ENCODE measurements around the gene C1orf167. TPM values are rescaled to one million over a fixed set of nuclear protein-coding genes. Genes with fewer than 3 reads are reported as not detected.

Gene C1orf167
- total RNA-seq, 4 donors from 2014 or later, result 1.00 to 1.4 TPM; not detected in 2

DNA sequence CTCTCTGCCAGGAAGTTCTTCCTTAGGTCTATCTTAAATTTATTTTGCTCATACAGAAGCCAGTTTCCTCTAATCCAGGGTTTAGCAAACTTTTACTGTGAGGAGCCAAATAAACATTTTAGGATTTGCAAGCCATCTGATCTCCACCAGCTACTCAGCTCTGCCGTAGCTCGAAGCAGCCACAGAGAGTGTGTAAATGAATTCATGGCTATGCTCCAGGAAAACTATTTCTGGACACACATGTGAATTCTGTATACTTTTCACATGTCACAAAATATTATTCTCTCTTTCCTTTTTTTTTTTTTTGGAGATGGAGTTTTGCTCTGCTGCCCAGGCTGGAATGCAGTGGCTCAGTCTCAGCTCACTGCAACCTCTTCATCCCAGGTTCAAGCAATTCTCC, 39.5 kb upstream of the C1orf167 start:
- DNase-seq (no peak), ATAC-seq (no peak)
- no peak for TF ChIP-seq POLR2A (IDR thresholded peaks at IDR 0.05)
- TF ChIP-seq, protein P1, sequence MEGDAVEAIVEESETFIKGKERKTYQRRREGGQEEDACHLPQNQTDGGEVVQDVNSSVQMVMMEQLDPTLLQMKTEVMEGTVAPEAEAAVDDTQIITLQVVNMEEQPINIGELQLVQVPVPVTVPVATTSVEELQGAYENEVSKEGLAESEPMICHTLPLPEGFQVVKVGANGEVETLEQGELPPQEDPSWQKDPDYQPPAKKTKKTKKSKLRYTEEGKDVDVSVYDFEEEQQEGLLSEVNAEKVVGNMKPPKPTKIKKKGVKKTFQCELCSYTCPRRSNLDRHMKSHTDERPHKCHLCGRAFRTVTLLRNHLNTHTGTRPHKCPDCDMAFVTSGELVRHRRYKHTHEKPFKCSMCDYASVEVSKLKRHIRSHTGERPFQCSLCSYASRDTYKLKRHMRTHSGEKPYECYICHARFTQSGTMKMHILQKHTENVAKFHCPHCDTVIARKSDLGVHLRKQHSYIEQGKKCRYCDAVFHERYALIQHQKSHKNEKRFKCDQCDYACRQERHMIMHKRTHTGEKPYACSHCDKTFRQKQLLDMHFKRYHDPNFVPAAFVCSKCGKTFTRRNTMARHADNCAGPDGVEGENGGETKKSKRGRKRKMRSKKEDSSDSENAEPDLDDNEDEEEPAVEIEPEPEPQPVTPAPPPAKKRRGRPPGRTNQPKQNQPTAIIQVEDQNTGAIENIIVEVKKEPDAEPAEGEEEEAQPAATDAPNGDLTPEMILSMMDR (IDR thresholded peaks at IDR 0.05 in 4 of 5, conservative IDR thresholded peaks at IDR 0.05 in 1 of 5), result no peak
- Histone ChIP-seq H3K4me1 (peaks cover 0 to 8% of the 10 kb centered on the region in 2 donors), H3K27me3 (no peaks in the 10 kb centered on the region), H3K4me3 (no peak overlapping the region), H3K36me3 (no peaks in the 10 kb centered on the region), H3K9me3 (no peaks in the 10 kb centered on the region), H3K27ac (no peak overlapping the region)
- intact Hi-C loops (cut with DNase I; ENCODE audit: low total_unique reads), result no loop called here
- in situ Hi-C loops (cut with MboI; ENCODE audit: low sequenced_read_pairs in 4 of 4), result no loop called here

DNA sequence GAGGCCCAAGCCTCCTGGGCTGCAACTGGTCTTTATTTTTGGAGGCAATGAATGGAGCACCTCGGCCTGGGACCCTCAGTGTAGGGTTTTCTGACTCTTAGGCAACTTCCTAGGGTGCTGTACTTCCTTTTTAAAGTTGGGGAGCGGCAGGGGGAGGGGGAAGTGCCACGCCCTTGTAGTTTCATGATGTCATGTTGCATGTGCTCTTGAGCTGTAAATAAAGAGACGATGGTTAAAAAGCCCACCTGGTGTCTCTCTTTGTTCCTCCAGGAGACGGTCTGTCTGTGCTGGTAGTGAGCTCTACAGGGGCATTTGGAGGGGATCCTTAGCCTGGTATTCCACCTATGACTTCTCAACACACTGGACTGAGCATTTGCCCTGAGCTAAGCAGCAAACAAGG, 36.4 kb upstream of the C1orf167 start:
- intact Hi-C loops (cut with DNase I; ENCODE audit: low total_unique reads), result no loop called here
- Histone ChIP-seq H3K27me3 (no peaks in the 10 kb centered on the region), H3K9me3 (no peaks in the 10 kb centered on the region), H3K4me3 (no peak overlapping the region), H3K27ac (no peak overlapping the region), H3K4me1 (peaks cover 0 to 3% of the 10 kb centered on the region in 2 donors), H3K36me3 (no peaks in the 10 kb centered on the region)
- ATAC-seq (no peak), DNase-seq (no peak)
- TF ChIP-seq POLR2A (IDR thresholded peaks at IDR 0.05), result no peak
- TF ChIP-seq, protein P1 (IDR thresholded peaks at IDR 0.05 in 4 of 5, conservative IDR thresholded peaks at IDR 0.05 in 1 of 5), result no peak
- in situ Hi-C loops (cut with MboI; ENCODE audit: low sequenced_read_pairs in 4 of 4), result no loop called here

DNA sequence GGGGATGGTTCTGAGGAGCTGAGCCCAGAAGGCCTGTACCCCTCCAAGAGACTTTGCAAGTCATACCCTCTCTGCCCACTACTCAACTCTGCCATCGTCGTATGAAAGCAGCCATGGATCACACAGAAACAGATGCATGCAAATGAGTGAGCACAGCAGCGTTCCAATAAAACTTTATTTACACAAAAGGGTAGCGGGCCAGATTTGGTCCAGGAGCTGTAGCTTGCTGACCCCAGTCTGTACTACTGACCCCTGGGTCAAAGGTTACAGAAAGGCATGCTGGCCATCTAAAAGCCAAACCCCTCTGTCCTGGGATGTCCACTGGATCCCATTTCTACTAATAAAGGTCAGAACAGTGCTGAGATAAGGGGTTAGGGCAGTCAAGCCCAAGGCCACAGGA, 34.9 kb upstream of the C1orf167 start:
- ATAC-seq (no peak), DNase-seq (no peak)
- intact Hi-C loops (cut with DNase I; ENCODE audit: low total_unique reads), result no loop called here
- Histone ChIP-seq H3K4me1 (peaks cover 9 to 10% of the 10 kb centered on the region in 2 donors), H3K27ac (no peak overlapping the region), H3K9me3 (no peaks in the 10 kb centered on the region), H3K27me3 (no peaks in the 10 kb centered on the region), H3K4me3 (no peak overlapping the region), H3K36me3 (no peaks in the 10 kb centered on the region)
- TF ChIP-seq, protein P1 (IDR thresholded peaks at IDR 0.05 in 4 of 5, conservative IDR thresholded peaks at IDR 0.05 in 1 of 5), result no peak
- no peak for TF ChIP-seq POLR2A (IDR thresholded peaks at IDR 0.05)
- in situ Hi-C loops (cut with MboI; ENCODE audit: low sequenced_read_pairs in 4 of 4), result no loop called here

DNA sequence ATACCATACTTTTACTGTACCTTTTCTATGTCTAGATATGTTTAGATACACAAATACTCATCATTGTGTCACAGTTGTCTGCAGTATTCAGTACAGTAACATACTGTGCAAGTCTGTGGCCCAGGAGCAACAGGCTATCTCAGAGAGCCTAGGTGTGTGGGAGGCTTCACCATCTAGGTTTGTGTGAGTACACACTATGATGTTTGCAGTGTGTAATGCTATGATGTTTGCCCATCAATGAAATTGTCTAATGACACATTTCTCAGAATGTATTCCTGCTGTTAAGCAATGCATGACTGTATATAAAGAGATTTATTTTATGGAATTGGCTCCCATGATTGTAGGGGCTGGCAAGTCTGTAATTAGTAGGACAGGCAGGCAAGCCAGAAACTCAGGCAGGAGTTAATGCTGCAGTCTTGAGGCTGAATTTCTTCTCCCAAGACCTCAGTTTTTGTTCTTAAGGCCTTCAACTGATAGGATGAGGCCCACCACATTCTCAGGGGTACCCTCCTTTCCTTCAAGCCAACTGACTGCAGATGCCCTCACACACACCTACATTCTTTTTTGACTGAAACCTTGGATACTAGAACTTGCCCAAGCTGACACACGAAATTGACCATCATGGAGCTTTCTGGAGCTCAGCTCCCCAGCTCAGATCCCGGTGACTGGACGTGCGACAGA, 33.7 kb upstream of the C1orf167 start:
- peaks cover 12 to 17% of the 10 kb centered on the region in 2 donors for H3K4me1 ChIP-seq
- no peak for DNase-seq
- H3K27me3 ChIP-seq, result no peaks in the 10 kb centered on the region
- H3K36me3 ChIP-seq, result no peaks in the 10 kb centered on the region
- TF ChIP-seq POLR2A (IDR thresholded peaks at IDR 0.05), result no peak
- TF ChIP-seq, protein P1 (IDR thresholded peaks at IDR 0.05 in 4 of 5, conservative IDR thresholded peaks at IDR 0.05 in 1 of 5), result no peak
- no peak overlapping the region for H3K4me3 ChIP-seq
- intact Hi-C loops (cut with DNase I; ENCODE audit: low total_unique reads) (no loop called here), in situ Hi-C loops (cut with MboI; ENCODE audit: low sequenced_read_pairs in 4 of 4) (no loop called here)
- H3K27ac ChIP-seq, result no peak overlapping the region
- no peaks in the 10 kb centered on the region for H3K9me3 ChIP-seq
- no peak for ATAC-seq

DNA sequence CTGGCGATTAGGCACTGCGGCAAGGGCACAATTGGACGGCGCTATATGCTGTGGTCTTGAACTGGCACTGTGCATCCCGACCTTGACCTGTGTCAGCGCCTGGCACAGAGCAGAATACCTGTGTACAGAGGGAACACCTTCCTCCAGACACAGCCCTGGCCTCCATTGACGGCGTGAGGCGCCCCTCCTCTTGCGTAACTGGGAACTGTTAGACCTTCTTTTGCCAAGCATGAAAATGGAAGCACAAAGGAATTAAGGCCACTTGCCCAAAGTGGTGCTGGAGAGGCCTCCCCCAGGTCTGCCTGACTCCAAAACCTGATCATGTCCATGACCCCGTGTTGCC, 32.9 kb upstream of the C1orf167 start:
- intact Hi-C loops (cut with DNase I; ENCODE audit: low total_unique reads), result no loop called here
- DNase-seq, result no peak
- Histone ChIP-seq H3K9me3 (no peaks in the 10 kb centered on the region), H3K27ac (peak overlapping the region in 1 of 4 donors; percentile 38), H3K27me3 (no peaks in the 10 kb centered on the region), H3K4me3 (no peak overlapping the region), H3K36me3 (no peaks in the 10 kb centered on the region), H3K4me1 (peaks cover 12 to 17% of the 10 kb centered on the region in 2 donors)
- in situ Hi-C loops (cut with MboI; ENCODE audit: low sequenced_read_pairs in 4 of 4), result no loop called here
- no peak for ATAC-seq
- TF ChIP-seq POLR2A (IDR thresholded peaks at IDR 0.05), result no peak
- TF ChIP-seq, protein P1 (IDR thresholded peaks at IDR 0.05 in 4 of 5, conservative IDR thresholded peaks at IDR 0.05 in 1 of 5), result no peak

Data from gastrocnemius medialis (tissue), 4 donors.